ENCODE data around the gene SFR1.

The SFR1 gene

GRCh38 chr10:104096692-104097091 lies 25.3 kb upstream of the SFR1 start:
- Histone ChIP-seq H3K4me1 (ENCODE audit: insufficient read depth, low read length) (no peaks in the 10 kb centered on the region), H3K9me3 (ENCODE audit: control insufficient read depth, insufficient read depth, low read length) (peaks cover 5% of the 10 kb centered on the region), H3K36me3 (ENCODE audit: insufficient read depth, low read length) (no peaks in the 10 kb centered on the region), H3K9ac (ENCODE audit: low read depth, low read length) (no peak overlapping the region)

DNA sequence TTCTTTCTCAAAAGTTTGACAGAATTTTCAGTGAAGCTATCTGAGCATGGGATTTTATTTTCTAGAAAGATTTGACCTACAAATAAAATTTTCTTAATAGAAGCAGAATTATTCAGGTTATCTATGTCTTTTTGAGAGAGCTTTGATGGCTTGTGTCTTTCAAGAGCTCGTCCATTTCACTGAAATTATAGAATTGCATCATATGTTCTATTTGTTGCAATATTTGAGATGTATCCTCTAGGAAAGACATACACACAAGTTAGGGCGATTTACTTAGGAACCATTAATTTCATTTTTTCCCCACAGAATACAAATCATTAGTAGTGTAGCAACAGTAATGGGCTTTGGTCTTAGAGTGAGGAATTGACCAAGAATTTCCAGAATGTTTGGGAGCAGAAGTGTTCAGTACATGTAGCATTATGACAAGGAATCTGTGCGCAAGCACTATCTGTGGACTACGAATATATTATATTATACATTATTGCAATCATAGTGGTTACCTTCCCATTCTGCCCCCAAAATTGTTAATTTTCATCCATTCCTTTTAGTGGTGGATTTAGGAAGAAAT lies 23.5 kb upstream of the SFR1 start:
- H3K36me3 ChIP-seq (ENCODE audit: insufficient read depth, low read length), result no peaks in the 10 kb centered on the region
- H3K4me1 ChIP-seq (ENCODE audit: insufficient read depth, low read length), result no peaks in the 10 kb centered on the region
- H3K9me3 ChIP-seq (ENCODE audit: control insufficient read depth, insufficient read depth, low read length), result peaks cover 5% of the 10 kb centered on the region
- H3K9ac ChIP-seq (ENCODE audit: low read depth, low read length), result no peak overlapping the region

DNA sequence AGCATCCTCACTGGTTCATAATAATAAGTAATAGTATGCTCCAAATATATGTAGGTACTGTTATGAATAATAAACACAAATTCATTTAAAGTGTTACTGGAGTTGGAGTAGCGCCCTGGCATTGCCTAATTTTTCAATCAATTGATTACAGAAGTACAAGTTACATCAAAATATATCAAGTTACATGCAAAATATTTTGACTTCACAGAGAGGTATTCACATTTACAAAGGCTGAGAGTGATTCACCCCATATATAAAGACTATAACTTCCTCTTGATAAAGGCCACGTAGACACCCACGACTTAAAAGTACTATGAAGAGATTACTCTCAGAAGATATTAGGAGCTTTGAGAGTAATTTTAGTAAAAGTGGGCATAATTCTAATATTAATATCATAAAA lies 22.7 kb upstream of the SFR1 start:
- no peak overlapping the region for H3K9ac ChIP-seq (ENCODE audit: low read depth, low read length)
- H3K9me3 ChIP-seq (ENCODE audit: control insufficient read depth, insufficient read depth, low read length), result peaks cover 5% of the 10 kb centered on the region
- no peaks in the 10 kb centered on the region for H3K36me3 ChIP-seq (ENCODE audit: insufficient read depth, low read length)
- no peaks in the 10 kb centered on the region for H3K4me1 ChIP-seq (ENCODE audit: insufficient read depth, low read length)

DNA sequence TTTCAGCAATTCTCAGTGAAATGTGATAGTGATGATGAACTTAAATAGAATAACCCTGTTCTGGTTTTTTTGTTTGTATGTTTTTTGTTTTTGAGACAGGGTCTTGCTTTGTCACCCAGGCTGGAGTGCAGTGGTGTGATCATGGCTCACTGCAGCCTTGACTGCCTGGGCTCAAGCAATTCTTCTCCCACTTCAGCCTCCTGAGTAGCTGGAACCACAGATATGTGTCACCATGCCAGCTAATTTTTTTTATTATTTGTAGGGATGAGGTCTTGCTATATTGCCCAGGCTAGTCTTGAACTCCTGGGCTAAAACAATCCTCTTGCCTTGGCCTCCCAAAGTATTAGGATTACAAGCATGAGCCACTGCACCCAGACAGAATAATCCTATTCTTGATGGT lies 22.0 kb upstream of the SFR1 start:
- peaks cover 5% of the 10 kb centered on the region for H3K9me3 ChIP-seq (ENCODE audit: control insufficient read depth, insufficient read depth, low read length)
- no peak overlapping the region for H3K9ac ChIP-seq (ENCODE audit: low read depth, low read length)
- H3K4me1 ChIP-seq (ENCODE audit: insufficient read depth, low read length), result no peaks in the 10 kb centered on the region
- H3K36me3 ChIP-seq (ENCODE audit: insufficient read depth, low read length), result no peaks in the 10 kb centered on the region

- Histone ChIP-seq H3K9ac (ENCODE audit: low read depth, low read length) (no peak overlapping the region), H3K36me3 (ENCODE audit: insufficient read depth, low read length) (no peaks in the 10 kb centered on the region), H3K9me3 (ENCODE audit: control insufficient read depth, insufficient read depth, low read length) (peaks cover 5% of the 10 kb centered on the region), H3K4me1 (ENCODE audit: insufficient read depth, low read length) (no peaks in the 10 kb centered on the region)
These were observed 21.2 kb upstream of the SFR1 start for GRCh38 chr10:104100795-104101194.

DNA sequence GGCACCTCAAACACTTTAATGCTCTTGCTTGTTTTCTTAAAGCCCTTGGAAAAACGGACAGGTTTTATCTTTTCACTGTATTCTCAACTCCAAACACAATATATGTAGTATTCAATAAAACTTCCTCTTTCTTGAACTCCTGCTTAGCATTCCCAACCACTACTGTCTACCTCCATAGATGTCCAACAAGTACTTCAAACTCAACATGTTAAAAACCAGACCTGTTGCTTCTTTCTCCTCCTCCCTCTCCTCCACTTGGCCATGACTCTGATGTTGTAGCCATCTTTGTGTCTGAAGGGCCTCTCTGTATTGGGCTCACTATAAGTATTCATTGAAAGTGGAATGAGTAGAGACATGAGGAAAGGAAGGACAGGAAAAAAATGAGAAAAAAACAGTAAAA lies 20.1 kb upstream of the SFR1 start:
- Histone ChIP-seq H3K9me3 (ENCODE audit: control insufficient read depth, insufficient read depth, low read length) (peaks cover 5% of the 10 kb centered on the region), H3K9ac (ENCODE audit: low read depth, low read length) (no peak overlapping the region), H3K36me3 (ENCODE audit: insufficient read depth, low read length) (no peaks in the 10 kb centered on the region), H3K4me1 (ENCODE audit: insufficient read depth, low read length) (0 out of 2 replicates have a peak, but pooled peaks cover 4% of the 10 kb centered on the region)

DNA sequence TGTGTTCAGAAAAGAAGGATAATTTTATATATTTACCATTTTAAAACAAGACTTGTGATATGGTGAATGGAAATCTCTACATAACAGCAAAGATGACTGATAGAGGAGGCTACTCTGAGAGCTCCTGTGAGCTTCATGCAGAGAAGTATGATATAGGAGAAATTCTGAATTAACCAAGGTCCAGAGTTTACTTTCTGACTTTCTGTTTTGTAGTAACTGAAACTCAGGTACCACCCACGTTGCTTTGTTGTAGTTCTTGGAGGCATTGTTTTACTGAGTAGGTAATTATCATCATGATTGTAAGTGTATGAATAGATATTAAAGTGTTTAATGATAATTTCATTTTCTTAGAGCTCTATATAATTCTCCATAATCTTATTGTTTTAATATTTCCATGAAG lies 18.0 kb upstream of the SFR1 start:
- Histone ChIP-seq H3K36me3 (ENCODE audit: insufficient read depth, low read length) (no peaks in the 10 kb centered on the region), H3K4me1 (ENCODE audit: insufficient read depth, low read length) (0 out of 2 replicates have a peak, but pooled peaks cover 4% of the 10 kb centered on the region), H3K9ac (ENCODE audit: low read depth, low read length) (no peak overlapping the region), H3K9me3 (ENCODE audit: control insufficient read depth, insufficient read depth, low read length) (no peaks in the 10 kb centered on the region)

DNA sequence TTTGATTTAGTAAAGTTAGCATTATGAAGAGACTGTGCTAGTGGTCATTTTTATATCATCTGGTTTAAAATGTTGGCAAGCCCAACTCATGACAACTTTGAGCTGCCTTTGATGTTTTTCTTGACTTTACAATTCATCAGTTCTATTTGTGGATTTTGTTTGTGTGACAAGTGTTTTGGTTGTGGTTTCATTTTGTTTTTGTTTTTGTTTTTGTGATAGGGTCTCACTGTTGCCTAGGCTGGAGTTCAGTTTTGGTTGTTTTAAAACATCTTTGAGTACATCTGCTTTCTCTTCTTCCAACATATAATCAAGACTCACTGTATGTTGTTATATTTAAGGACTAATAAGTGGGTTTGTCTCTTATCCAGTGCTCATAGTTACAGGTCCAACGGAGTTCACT lies 17.6 kb upstream of the SFR1 start:
- Histone ChIP-seq H3K4me1 (ENCODE audit: insufficient read depth, low read length) (0 out of 2 replicates have a peak, but pooled peaks cover 4% of the 10 kb centered on the region), H3K36me3 (ENCODE audit: insufficient read depth, low read length) (no peaks in the 10 kb centered on the region), H3K9me3 (ENCODE audit: control insufficient read depth, insufficient read depth, low read length) (no peaks in the 10 kb centered on the region), H3K9ac (ENCODE audit: low read depth, low read length) (no peak overlapping the region)

DNA sequence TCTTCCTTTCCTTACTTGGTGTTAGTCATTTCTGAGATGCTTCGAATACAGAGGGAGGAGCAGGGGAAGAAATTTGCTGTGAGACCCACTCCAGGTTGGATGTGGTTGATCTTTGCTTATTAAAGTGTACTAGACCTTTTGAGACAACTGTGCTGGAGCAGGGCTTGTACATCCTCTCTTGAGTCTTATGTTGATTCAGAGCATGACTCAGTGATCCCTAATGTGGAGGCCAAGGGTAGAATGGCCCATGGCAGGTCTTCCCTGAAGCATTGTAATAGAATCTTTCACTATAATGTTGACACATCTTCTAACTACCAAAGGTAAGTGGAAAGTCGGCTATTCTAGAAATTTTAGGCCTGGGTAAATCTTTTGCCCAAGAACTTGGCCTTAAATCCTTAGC lies 17.0 kb upstream of the SFR1 start:
- Histone ChIP-seq H3K9ac (ENCODE audit: low read depth, low read length) (no peak overlapping the region), H3K9me3 (ENCODE audit: control insufficient read depth, insufficient read depth, low read length) (no peaks in the 10 kb centered on the region), H3K36me3 (ENCODE audit: insufficient read depth, low read length) (no peaks in the 10 kb centered on the region), H3K4me1 (ENCODE audit: insufficient read depth, low read length) (0 out of 2 replicates have a peak, but pooled peaks cover 4% of the 10 kb centered on the region)

GRCh38 chr10:104109908-104110662 lies 11.9 kb upstream of the SFR1 start:
- 0 out of 2 replicates have a peak, but pooled peaks cover 4% of the 10 kb centered on the region for H3K4me1 ChIP-seq (ENCODE audit: insufficient read depth, low read length)
- H3K9me3 ChIP-seq (ENCODE audit: control insufficient read depth, insufficient read depth, low read length), result no peaks in the 10 kb centered on the region
- H3K36me3 ChIP-seq (ENCODE audit: insufficient read depth, low read length), result no peaks in the 10 kb centered on the region
- no peak overlapping the region for H3K9ac ChIP-seq (ENCODE audit: low read depth, low read length)

- Histone ChIP-seq H3K9ac (ENCODE audit: low read depth, low read length) (no peak overlapping the region), H3K36me3 (ENCODE audit: insufficient read depth, low read length) (no peaks in the 10 kb centered on the region), H3K4me1 (ENCODE audit: insufficient read depth, low read length) (no peaks in the 10 kb centered on the region; the same call in 1 of the 2 replicates), H3K9me3 (ENCODE audit: control insufficient read depth, insufficient read depth, low read length) (no peaks in the 10 kb centered on the region)
These were observed 8.5 kb upstream of the SFR1 start for GRCh38 chr10:104113376-104113956.

- Histone ChIP-seq H3K4me1 (ENCODE audit: insufficient read depth, low read length) (peaks cover 14% of the 10 kb centered on the region), H3K36me3 (ENCODE audit: insufficient read depth, low read length) (no peaks in the 10 kb centered on the region), H3K9me3 (ENCODE audit: control insufficient read depth, insufficient read depth, low read length) (no peaks in the 10 kb centered on the region), H3K9ac (ENCODE audit: low read depth, low read length) (no peak overlapping the region)
These were observed 4.1 kb upstream of the SFR1 start for GRCh38 chr10:104117839-104118323.

DNA sequence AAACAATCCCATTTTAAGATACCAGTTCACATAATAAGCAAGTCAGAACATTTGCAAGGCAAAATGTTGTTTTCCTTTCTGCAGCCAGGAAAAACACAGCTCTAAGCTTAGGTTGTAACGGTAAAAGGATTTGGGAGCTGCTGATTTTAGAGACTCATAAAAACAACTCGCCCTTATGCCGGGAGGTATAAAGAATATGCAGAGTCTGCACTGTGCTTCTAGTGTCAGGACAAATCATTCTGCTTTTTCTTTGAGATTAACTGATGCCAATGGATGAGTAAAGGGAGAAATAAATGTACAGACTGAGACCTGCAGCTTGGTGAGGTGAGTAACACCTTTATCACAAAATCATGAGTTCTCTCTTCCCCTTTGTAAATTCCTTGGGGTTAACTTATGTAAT lies 2.0 kb upstream of the SFR1 start:
- no peaks in the 10 kb centered on the region for H3K9me3 ChIP-seq (ENCODE audit: control insufficient read depth, insufficient read depth, low read length)
- H3K9ac ChIP-seq (ENCODE audit: low read depth, low read length), result no peak overlapping the region
- no peaks in the 10 kb centered on the region for H3K36me3 ChIP-seq (ENCODE audit: insufficient read depth, low read length)
- H3K4me1 ChIP-seq (ENCODE audit: insufficient read depth, low read length), result peaks cover 14% of the 10 kb centered on the region

GRCh38 chr10:104120512-104120902 lies 1.5 kb upstream of the SFR1 start:
- H3K4me1 ChIP-seq (ENCODE audit: insufficient read depth, low read length), result peaks cover 14% of the 10 kb centered on the region

More at GRCh38 chr10:104120512-104120902, 1.5 kb upstream of the SFR1 start:
- H3K9me3 ChIP-seq (ENCODE audit: control insufficient read depth, insufficient read depth, low read length), result no peaks in the 10 kb centered on the region
- H3K9ac ChIP-seq (ENCODE audit: low read depth, low read length), result peak overlapping the region; percentile 92
- no peaks in the 10 kb centered on the region for H3K36me3 ChIP-seq (ENCODE audit: insufficient read depth, low read length)

Measured in ES-I3 (cell line).